Putamen (tissue), 1 donor: ENCODE measurements around the gene PTPN1.

Experiments
- DNase-seq: peaks from one replicate; pipeline ENCODE4 v3.0.0-alpha.2; 2016; ENCODE audit warnings: low spot score

PTPN1 gene

DNA sequence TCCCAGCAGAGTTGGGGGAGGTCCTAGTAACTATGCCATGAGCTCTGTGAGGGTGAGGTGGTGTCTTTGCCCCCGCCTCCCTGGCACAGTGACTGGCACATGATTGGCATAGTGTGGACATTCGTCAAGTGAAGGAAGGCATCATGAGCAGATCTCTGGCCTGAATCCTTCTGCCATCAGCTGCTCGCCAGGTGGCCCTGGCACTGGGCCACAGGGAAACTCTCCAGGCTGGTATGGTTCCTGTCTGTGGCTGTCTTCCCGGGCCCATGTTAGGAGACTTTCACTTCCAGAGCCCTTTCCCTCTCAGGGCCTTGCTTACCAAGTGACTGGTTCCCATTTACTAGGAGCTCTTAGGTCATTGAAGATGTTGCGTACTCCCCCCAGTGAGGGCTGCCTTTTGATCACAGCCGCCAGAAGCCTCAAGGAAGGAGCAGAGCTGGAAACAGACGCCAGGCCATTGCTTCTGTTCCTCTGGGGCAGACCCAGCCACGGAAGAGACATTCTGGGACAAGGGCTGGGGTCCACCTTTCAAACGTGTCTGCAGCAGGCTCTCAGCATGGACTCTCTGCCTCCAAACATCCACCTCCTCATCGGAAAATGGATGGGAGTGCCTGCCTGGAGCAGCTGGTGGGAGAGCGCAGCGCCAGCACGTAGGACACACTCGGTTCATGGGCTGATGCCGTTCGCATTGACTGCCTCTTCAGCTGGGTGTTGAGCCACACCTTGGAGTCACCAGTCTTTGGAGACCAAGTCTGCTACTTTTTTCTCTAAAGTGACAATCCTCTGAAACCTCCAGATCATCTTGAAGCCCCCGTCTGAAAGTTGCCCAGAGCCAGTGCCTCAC lies 67.2 kb downstream of the PTPN1 start:
- no peak for DNase-seq

DNA sequence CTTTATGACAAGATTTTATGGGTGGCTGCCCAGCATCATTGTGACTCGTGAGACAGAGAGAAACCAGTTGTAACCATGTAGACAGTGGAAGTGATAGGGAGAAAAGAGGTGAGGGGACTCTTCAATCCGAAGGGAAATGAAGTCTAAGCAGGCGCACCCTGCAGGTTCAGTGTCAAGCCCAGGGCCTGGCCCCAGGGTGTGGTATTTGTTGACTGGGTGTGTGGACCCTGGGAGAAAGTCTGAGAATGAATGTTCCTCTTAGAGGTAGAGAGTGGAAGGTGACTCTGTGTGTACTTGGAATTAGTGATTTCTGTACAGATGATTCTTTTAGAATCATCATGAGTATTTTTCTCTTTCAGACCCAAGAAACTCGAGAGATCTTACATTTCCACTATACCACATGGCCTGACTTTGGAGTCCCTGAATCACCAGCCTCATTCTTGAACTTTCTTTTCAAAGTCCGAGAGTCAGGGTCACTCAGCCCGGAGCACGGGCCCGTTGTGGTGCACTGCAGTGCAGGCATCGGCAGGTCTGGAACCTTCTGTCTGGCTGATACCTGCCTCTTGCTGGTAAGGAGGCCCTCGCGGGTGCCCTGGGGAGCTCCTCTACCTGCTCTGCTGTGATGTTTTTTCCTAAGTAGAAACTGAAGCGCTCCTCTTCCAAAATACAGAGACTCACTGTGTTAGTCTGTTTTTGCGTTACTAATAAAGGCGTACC lies 68.0 kb downstream of the PTPN1 start:
- DNase-seq, result no peak

DNA sequence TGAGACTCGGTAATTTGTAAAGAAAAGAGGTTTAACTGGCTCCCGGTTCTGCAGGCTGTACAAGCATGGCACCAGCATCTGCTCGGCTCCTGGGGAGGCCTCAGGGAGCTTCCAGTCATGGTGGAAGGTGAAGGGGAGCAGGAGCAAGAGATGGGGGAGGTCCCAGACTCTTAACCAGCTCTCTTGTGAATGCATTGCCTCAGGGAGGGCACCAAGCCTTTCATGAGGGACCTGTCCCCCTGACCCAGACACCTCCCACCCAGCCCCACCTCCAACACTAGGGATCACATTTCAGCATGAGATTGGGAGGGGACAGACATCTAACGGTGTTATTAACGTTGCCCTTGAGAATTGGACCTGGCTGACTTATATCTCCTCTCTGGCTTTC lies 68.6 kb downstream of the PTPN1 start:
- DNase-seq, result no peak

DNA sequence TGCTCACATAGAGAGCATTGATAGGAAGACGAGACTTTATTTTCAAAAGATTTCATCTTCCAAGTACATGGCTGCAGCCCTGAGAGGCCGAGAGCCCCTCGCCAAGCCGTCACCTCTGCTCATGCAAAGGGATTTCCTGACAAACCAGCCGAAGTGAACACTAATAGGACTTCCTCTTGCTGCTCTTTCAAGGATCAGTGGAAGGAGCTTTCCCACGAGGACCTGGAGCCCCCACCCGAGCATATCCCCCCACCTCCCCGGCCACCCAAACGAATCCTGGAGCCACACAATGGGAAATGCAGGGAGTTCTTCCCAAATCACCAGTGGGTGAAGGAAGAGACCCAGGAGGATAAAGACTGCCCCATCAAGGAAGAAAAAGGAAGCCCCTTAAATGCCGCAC lies 69.3 kb downstream of the PTPN1 start:
- DNase-seq, result no peak

DNA sequence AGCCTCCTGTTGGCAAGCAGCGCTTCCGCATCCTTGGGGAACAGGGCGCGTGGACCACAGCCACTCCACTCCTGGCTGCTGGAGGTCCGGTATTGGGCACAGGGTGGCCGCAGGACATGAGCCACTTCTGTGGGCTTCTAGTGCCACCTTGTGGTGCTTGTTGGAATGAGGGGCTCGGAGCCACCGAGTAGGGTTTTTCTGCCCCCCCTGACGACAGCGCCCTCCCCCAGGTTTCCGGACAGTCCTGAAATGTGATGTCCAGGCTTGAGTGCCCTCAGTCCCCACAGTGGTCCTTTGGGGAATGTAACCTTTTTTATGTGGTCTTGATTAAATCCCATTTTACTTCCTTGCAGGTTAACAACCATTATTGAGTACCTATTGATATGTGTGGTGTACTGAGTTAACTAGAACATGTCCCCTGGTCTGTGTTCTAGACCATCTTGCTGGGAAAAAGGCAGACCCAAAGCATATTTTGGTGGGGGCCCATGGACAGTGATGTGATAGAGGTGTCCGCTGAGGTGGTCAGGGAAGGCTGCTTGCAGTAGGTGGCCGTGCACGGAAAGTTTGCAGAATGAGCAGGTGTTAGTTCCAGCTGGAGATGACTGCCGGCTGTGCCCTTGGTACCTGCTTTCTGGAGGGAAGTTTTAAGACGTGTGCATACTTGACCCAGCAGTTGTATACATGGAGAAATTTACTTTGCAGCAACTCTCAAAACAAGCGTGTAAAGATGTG lies 70.0 kb downstream of the PTPN1 start:
- no peak for DNase-seq

DNA sequence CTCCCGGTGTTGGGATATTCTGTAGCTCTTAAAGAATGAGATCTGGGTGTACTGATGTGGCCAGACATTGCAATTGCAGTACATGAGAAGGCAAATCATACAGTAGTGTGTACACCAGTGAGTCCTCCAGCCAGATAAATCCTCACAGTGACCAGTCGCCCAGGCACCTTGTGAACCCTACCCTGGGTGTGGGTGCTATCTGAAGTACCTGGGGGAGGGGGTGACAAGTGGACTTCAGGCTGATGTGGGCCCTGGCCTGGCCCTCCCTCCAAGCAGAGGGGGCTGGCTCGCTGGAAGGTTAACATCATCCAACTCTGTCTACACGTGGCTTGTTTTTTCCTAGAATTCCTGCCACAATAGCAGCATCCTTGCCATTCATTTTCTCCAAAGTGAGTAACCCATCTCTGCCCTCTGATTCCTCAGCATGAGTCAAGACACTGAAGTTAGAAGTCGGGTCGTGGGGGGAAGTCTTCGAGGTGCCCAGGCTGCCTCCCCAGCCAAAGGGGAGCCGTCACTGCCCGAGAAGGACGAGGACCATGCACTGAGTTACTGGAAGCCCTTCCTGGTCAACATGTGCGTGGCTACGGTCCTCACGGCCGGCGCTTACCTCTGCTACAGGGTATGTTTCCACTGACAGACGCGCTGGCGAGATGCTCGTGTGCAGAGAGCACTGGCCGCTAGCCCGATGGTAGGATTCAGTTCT lies 70.8 kb downstream of the PTPN1 start:
- DNase-seq, result no peak

DNA sequence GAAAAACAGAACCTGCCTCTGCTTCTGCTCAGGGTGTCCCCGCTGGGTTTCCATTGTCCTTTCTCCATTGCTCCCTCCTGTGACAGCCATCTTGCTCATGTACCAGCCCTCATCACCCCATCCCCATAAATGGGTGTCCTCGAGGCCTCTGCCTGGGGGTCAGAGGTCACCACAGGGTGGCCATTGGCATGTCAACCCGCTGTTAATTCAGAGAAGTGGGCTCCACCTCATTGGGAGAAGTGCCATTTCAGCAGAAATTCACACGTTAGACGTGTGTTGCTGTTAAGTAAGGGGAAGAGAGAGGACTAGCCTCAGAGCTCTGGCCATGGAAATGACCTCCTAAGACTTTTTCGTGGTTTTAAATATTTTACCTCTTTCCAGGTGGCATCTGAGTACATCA lies 71.9 kb downstream of the PTPN1 start:
- DNase-seq, result no peak

DNA sequence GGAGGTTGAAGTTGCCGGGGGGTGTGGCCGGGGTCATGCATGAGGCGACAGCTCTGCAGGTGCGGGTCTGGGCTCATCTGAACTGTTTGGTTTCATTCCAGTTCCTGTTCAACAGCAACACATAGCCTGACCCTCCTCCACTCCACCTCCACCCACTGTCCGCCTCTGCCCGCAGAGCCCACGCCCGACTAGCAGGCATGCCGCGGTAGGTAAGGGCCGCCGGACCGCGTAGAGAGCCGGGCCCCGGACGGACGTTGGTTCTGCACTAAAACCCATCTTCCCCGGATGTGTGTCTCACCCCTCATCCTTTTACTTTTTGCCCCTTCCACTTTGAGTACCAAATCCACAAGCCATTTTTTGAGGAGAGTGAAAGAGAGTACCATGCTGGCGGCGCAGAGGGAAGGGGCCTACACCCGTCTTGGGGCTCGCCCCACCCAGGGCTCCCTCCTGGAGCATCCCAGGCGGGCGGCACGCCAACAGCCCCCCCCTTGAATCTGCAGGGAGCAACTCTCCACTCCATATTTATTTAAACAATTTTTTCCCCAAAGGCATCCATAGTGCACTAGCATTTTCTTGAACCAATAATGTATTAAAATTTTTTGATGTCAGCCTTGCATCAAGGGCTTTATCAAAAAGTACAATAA lies 72.5 kb downstream of the PTPN1 start:
- DNase-seq, result no peak

DNA sequence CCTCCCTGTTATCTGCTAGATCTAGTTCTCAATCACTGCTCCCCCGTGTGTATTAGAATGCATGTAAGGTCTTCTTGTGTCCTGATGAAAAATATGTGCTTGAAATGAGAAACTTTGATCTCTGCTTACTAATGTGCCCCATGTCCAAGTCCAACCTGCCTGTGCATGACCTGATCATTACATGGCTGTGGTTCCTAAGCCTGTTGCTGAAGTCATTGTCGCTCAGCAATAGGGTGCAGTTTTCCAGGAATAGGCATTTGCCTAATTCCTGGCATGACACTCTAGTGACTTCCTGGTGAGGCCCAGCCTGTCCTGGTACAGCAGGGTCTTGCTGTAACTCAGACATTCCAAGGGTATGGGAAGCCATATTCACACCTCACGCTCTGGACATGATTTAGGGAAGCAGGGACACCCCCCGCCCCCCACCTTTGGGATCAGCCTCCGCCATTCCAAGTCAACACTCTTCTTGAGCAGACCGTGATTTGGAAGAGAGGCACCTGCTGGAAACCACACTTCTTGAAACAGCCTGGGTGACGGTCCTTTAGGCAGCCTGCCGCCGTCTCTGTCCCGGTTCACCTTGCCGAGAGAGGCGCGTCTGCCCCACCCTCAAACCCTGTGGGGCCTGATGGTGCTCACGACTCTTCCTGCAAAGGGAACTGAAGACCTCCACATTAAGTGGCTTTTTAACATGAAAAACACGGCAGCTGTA lies 73.4 kb downstream of the PTPN1 start:
- no peak for DNase-seq

DNA sequence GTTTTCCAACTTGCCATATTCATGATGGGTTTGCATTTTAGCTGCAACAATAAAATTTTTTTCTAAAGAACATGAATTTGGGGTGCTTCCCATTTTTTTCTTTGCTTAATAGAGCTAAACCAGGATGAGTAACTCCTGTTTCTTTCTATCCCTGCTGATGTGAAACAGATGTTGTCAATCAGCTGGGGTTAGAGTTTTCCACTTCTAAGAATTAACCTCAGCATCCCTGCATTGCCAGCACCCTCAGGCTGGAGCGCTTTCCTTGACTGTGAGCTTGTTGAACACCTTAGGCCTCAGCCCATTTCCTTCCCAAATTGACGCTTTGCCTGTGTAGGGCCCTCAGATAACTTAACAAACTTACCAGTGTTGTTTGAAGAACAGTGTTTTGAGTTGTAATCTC lies 74.5 kb downstream of the PTPN1 start:
- no peak for DNase-seq

DNA sequence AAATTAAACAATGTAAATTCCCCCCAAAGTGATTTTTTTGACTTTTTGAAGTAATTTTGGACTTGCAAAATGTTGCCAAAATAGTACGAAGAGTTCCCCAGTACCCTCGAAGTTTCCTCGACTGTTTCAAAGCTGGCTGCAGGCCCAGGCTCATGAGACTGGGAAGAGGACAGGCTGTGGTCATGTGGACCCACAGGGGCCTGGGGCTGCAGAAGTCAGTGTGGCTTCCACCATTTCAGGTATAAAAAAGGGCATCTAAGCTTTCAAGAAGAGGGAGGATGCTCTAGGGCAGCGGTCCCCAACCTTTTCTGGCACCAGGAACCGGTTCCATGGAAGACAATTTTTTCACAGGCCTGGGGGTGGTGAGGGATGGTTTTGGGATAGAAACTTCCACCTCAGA lies 75.0 kb downstream of the PTPN1 start:
- no peak for DNase-seq

DNA sequence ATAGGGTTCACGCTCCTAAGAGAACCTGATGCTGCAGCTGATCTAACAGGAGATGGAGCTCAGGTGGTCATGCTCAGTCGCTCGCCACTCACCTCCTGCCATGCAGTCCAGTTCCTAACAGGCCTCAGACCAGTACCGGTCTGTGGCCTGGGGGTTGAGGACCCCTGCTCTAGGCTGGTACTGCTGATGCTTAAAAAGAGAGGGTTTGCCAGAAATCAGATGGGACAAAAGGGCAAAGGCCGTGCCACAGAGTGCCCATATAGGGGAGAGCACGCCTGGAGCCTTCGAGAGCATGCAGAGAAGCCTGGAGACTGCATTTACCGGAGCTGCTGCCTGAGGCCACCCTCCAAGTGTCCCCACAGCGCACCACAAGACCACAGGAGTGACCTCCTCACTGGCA lies 75.5 kb downstream of the PTPN1 start:
- no peak for DNase-seq

DNA sequence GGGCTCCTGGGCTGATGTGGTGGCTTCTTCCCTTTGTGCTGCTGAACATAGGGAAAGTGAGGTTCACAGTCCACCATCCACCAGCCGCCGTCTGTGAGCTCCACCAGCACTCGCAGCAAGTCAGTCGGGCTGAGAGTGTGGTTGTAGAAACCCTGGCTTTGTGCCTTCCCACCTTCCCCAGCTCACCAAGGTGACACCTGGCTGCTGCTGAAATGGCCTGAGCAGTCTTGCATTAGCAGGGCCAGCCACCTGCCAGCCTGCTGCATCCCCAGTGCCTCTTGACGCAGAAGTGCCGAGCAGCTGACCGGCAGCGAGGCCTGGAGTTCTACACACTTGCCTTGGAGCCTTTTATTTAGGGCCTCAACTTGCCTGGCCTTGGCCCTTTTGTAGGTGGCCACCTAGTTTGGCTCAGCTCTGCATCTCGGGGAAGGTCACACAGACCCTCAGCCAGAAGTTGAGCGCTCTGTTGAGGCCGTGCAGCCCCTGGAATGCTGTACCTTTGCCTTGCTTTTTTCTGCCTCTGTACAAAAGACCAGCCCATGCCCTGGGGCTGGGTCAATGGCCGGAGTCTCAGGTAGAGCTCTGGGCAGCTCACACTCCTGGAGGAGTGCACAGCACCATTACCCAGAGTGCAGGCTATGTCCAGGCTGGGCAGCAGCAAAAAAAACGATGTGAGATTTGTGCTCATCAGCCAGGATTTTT lies 76.5 kb downstream of the PTPN1 start:
- no peak for DNase-seq

DNA sequence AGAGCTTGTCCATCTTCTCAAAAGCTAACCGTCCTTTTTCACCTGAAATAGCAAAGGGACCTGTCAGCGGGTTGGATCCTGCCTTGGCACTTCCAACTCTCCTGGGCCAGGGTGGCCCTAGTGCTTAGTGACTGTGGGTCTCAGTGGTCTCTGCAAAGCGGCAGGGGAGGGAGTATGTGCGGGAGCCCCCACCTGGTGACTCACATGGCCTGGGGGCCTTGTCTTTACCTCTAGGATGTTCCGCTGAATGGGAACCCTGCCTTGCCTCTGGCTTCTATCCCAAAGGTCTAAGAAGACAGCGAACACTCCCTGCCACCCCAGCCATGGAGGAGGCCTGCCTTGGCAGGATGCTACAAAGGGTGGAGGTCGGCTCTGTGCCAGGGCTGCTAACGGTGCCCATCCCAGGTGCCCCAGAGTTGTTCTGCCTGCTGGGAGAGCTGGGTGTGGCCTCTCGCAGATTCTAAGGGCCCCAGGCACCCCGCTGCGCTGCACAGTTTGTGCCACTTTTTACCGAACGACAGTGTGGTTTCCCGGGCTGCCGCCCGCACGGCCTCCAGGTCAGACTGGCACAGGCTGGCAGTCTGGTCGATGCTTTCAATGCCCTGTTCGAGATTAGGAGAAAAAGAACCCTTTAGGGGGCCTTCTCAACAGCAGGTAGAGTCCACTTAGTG lies 77.2 kb downstream of the PTPN1 start:
- DNase-seq, result no peak

DNA sequence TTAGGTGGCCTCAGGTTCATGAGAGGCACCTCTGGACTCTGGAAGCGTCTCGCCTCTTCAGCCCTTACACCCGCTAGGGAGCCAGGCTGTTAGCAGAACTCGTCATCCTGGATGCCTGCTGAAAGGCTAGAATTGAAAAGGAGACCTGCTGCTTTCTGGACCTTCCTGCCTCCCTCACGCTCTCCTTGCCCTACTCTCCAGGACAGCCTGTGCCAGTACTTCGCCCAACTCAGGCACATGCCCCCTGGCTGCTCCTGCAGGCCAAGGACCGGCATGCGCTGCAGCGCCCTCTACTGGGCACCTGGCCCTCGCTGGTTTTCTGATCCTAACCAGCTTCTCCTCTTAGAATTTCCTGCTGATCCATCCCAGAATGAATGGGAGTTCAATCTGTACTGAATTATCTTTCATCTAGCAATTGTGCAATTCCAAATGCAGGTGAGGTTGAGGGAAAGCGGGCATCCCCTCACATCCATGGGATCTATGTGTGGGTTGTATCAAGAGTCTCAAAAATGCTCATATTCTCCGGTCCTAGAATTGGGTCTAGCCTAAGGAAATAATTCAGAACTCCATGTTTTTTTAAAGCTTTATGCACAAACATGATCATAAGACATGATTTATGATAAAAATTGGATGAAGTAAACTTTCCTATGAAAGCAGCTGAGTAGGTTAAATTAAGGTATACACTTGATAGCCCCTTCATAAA lies 78.0 kb downstream of the PTPN1 start:
- no peak for DNase-seq

DNA sequence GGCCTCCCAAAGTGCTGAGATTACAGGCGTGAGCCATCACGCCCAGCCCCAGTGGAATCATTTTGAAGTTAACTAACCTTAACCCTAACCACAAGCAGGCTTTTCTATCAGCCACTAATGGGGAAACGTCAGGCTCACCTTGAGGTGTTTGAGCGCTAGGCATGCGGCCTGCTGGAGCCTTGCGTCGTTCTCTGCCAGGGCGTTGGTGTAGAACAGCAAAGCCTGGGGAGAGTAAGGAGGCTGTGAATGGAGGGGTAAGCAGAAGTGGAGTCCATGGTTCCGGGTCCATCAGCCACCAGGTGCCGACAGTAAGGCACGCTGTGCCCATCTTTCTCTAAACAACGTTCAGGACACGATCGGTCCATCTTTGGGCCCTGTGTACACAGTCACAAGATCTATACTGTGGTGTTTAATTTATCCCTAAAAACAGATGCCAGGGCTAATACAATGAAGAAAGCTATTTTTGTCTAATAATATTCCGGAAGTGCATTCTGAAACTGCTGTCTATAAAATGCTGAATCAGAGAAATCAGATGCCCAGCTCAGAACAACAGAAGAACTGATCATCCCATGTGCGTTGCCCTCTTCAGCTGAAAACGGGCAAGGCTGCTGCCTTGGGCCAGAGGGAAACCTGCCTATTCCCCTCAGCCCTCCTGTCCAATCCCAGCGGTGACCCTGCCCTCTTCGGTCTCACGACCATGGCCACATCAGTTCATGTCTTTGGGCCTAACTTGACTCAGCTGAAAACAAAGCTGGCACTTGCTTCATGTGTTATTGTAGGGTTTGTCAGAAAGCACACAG lies 79.6 kb downstream of the PTPN1 start:
- no peak for DNase-seq

DNA sequence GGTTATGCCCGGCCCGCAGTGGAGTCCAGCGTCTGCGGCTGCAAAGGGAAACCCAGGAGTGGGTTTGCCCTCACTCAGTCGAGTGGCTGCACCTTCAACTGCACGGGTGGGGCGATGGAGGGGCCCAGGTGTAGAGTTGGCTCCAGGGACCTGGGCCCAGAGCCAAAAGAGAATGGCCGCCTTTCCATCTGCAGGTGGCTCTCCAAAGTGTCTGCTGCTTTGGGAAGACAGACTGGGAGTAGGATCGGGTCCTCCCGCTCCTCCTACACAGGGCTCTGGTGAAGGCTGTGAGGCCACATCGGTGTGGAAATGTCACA lies 80.1 kb downstream of the PTPN1 start:
- DNase-seq, result no peak

DNA sequence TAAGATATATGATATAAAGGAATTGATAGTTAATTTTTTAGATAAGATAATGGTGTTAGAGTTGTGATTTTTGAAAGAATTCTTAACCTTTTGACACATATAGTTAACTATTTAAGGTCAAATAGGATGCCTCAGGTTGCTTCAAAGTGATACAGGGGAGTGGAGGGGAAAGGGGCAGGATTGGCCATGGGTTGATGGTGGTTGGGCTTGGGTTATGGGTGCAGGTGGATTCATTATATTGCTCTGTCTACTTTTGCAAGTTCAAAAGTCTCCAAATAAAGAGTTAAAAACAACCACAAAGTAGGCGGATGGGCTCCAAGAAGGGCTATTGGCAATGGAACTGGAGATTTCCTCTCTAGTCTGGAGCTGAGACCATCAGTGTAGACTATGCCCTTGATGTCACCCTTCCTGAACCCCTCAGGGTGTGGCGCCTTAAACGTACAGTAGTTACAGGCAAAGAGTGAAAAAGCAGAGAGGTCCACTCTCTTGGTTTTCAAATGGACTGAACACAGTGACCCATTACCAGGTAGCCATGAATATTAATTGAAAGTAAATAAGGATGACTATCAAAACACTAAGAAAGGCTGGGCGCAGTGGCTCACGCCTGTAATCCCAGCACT lies 81.2 kb downstream of the PTPN1 start:
- DNase-seq, result no peak
